B cell (primary cell): ENCODE data around the gene IRX4. TPM values are rescaled to one million over a fixed set of nuclear protein-coding genes. Genes with fewer than 3 reads are reported as not detected.

Source experiments
- ATAC-seq: fragments of 200-7000 bp; cut with Tn5 transposase; one replicate; pipeline ENCODE4 v1.10.0; 2021; ENCODE audit warnings: low read depth, mild to moderate bottlenecking, moderate number of reproducible peaks, moderate library complexity
- CTCF ChIA-PET: fragments of 350-600 bp; sonication (Branson Sonifier 250); formaldehyde crosslinking; loops from one replicate; lab custom pipeline; 2021; ENCODE audit warnings: antibody characterized with exemption, inconsistent platforms; lab: Charles Lee
- POLR2A ChIA-PET: fragments of 350-600 bp; sonication (Branson Sonifier 250); formaldehyde crosslinking; loops from one replicate; lab custom pipeline; 2021; ENCODE audit warnings: antibody characterized with exemption; lab: Charles Lee
- DNase-seq: peaks from one replicate; pipeline ENCODE4 v3.0.0; 2013
- H2AFZ ChIP-seq: 2 replicates; pipeline ENCODE4 v1.6.1; 2012; ENCODE audit warnings: mild to moderate bottlenecking, low read depth, low read length; ENCODE audit not compliant: insufficient read depth, poor library complexity, severe bottlenecking
- H3K27ac ChIP-seq, 2 donors: 1 replicate in 1 of 2; 2 replicates in 1 of 2; pipeline ENCODE4 v1.5.1; 2012 to 2013; ENCODE audit warnings: low read length in 2 of 2, mild to moderate bottlenecking in 2 of 2, moderate library complexity in 1 of 2
- H3K27me3 ChIP-seq, 4 experiments: fragments of 200-600 bp in 1 of 4; sonication (generic) in 1 of 4; replicated peaks in 1 of 4; 1 replicate in 2 of 4; 2 replicates in 2 of 4; pipeline versions ENCODE4 v1.6.1 to v1.7.0; 2013 to 2016; ENCODE audit warnings: low read length in 3 of 4, mild to moderate bottlenecking in 2 of 4, mixed read lengths in 1 of 4, moderate library complexity in 1 of 4; ENCODE audit not compliant: insufficient read depth in 4 of 4, control insufficient read depth in 3 of 4; ENCODE audit errors: control extremely low read depth in 1 of 4
- H3K36me3 ChIP-seq, 2 experiments: replicated peaks in 1 of 2; 1 replicate in 1 of 2; 2 replicates in 1 of 2; pipeline versions ENCODE4 v1.6.1 to v1.7.1; 2013; ENCODE audit warnings: low read length in 1 of 2; ENCODE audit not compliant: insufficient read depth in 2 of 2, control insufficient read depth in 1 of 2; ENCODE audit errors: control extremely low read depth in 1 of 2, extremely low read depth in 1 of 2
- H3K4me1 ChIP-seq, 2 donors: fragments of 200-600 bp in 1 of 2; sonication (generic) in 1 of 2; 1 replicate in 1 of 2; 2 replicates in 1 of 2; pipeline versions ENCODE4 v1.5.1 to v1.6.1; 2013 to 2017; ENCODE audit warnings: low read length in 2 of 2; ENCODE audit not compliant: control insufficient read depth in 2 of 2, insufficient read depth in 2 of 2
- H3K4me2 ChIP-seq: replicated peaks from 2 replicates; pipeline ENCODE3; 2012; ENCODE audit warnings: mild to moderate bottlenecking, low read depth, low read length; ENCODE audit not compliant: poor library complexity, severe bottlenecking
- H3K4me3 ChIP-seq, 5 experiments: fragments of 200-600 bp in 1 of 5; sonication (generic) in 1 of 5; 1 replicate in 3 of 5; 2 replicates in 2 of 5; pipeline versions ENCODE4 v1.5.1 to v1.7.0; 2011 to 2016; ENCODE audit warnings: low read length in 4 of 5, mild to moderate bottlenecking in 4 of 5, low read depth in 2 of 5, control low read depth in 1 of 5, moderate library complexity in 1 of 5; ENCODE audit not compliant: insufficient read depth in 1 of 5; ENCODE audit errors: control extremely low read depth in 1 of 5, extremely low read depth in 1 of 5
- H3K79me2 ChIP-seq: fragments of 200-600 bp; sonication (generic); one replicate; pipeline ENCODE4 v1.6.0; 2016; ENCODE audit warnings: low read length; ENCODE audit not compliant: control insufficient read depth, insufficient read depth
- H3K9ac ChIP-seq: fragments of 200-600 bp; sonication (generic); 2 replicates; pipeline ENCODE4 v1.6.1; 2017; ENCODE audit warnings: mild to moderate bottlenecking, low read length, moderate library complexity
- H3K9me3 ChIP-seq, 3 donors: one replicate each; pipeline versions ENCODE4 v1.6.1 to v1.7.1; 2013; ENCODE audit warnings: low read length in 2 of 3; ENCODE audit not compliant: control insufficient read depth in 2 of 3, insufficient read depth in 1 of 3; ENCODE audit errors: control extremely low read depth in 1 of 3
- H4K20me1 ChIP-seq: 2 replicates; pipeline ENCODE4 v1.6.0; 2012; ENCODE audit warnings: mild to moderate bottlenecking, low read length; ENCODE audit not compliant: insufficient read depth, control insufficient read depth, poor library complexity, severe bottlenecking
- H3K27ac Mint-ChIP-seq: one replicate; pipeline ENCODE4 v1.8.0; 2021; ENCODE audit warnings: mixed read lengths
- H3K27me3 Mint-ChIP-seq: one replicate; pipeline ENCODE4 v1.8.0; 2021; ENCODE audit warnings: mixed read lengths
- H3K4me1 Mint-ChIP-seq: one replicate; pipeline ENCODE4 v1.8.0; 2021; ENCODE audit warnings: mixed read lengths
- H3K4me3 Mint-ChIP-seq: one replicate; pipeline ENCODE4 v1.8.0; 2021; ENCODE audit warnings: mixed read lengths
- H3K9me3 Mint-ChIP-seq: one replicate; pipeline ENCODE4 v1.8.0; 2022; ENCODE audit warnings: mixed read lengths; ENCODE audit not compliant: insufficient read depth
- EZH2 ChIP-seq: IDR thresholded peaks from 2 replicates; pipeline ENCODE4 v1.6.1; 2012; ENCODE audit warnings: borderline replicate concordance, low read depth, mild to moderate bottlenecking, moderate library complexity, low read length; ENCODE audit not compliant: insufficient read depth, poor library complexity, severe bottlenecking
- WGBS: methylation state at CpG from one replicate; pipeline ENCODE4 v1.1.5; 2013; ENCODE audit warnings: missing lambda C conversion rate; ENCODE audit not compliant: insufficient coverage; 5-methylcytosine and 5-hydroxymethylcytosine counted together
- intact Hi-C: fragments of 100-400 bp; cut with micrococcal nuclease; formaldehyde crosslinking; loops from one replicate; pipeline ENCODE4 v1.10.0; 2022
- polyA plus RNA-seq: library from polyadenylated mRNA; depleted of rRNA; stranded (reverse); fragments of >200 nt; gene quantifications from 2 replicates; pipeline ENCODE4 v1.2.3, GENCODE V29; 2012
- total RNA-seq, 2 donors: library from RNA; stranded (reverse); fragments of 120-200 nt in 1 of 2; gene quantifications; 1 replicate in 1 of 2; 2 replicates in 1 of 2; pipeline versions ENCODE4 v1.2.3 to v1.2.4, GENCODE V29; 2013 to 2022
- TF ChIP-seq, protein P1 (sequence below): fragments of 200-600 bp; IDR thresholded peaks from one replicate; pipeline ENCODE4 v1.8.0; 2022; ENCODE audit warnings: antibody characterized with exemption, mild to moderate bottlenecking

IRX4 gene
- total and polyA plus RNA-seq, 2 donors (not counting 1 experiment from before 2014, with no cell fraction given): not detected

DNA sequence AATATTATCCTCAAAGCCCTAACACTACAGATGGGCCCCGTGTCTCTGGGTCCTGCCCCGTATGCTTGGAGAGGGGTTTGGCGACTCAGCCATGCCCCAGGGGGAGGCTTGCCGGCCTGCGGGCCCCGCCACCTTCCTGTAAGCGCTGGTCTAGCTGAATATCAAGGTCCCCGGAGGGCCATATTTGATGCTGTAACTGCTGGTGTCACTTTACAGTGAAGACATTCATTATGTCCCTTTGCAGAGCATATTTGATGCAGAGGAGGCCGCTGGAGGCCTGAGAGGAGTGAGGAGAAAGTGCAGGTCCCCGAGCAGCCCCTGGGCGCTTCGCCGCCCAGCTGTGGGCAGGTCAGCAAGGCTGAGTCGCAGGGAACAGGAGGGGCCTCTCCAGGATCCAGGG is 16.8 kb downstream of the IRX4 start:
- no peaks in the 10 kb centered on the region for H3K4me1 ChIP-seq
- TF ChIP-seq, protein P1, sequence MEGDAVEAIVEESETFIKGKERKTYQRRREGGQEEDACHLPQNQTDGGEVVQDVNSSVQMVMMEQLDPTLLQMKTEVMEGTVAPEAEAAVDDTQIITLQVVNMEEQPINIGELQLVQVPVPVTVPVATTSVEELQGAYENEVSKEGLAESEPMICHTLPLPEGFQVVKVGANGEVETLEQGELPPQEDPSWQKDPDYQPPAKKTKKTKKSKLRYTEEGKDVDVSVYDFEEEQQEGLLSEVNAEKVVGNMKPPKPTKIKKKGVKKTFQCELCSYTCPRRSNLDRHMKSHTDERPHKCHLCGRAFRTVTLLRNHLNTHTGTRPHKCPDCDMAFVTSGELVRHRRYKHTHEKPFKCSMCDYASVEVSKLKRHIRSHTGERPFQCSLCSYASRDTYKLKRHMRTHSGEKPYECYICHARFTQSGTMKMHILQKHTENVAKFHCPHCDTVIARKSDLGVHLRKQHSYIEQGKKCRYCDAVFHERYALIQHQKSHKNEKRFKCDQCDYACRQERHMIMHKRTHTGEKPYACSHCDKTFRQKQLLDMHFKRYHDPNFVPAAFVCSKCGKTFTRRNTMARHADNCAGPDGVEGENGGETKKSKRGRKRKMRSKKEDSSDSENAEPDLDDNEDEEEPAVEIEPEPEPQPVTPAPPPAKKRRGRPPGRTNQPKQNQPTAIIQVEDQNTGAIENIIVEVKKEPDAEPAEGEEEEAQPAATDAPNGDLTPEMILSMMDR: no peak
- H3K9me3 ChIP-seq: peaks cover 0 to 9% (median 0%) of the 10 kb centered on the region in 3 donors
- no peak overlapping the region for H3K27ac ChIP-seq
- WGBS: 70% methylated on average over 13 of the region's 14 CpGs
- H3K27me3 Mint-ChIP-seq: peaks cover 32% of the 10 kb centered on the region
- no peaks in the 10 kb centered on the region for H3K4me1 Mint-ChIP-seq
- H3K27me3 ChIP-seq: peaks cover 0 to 23% (median 3%) of the 10 kb centered on the region in 4 experiments
- no peaks in the 10 kb centered on the region for H3K36me3 ChIP-seq
- ATAC-seq (no peak), DNase-seq (no peak)
- ChIA-PET POLR2A (no interaction called here), CTCF (no interaction called here)
- H4K20me1 ChIP-seq: no peaks in the 10 kb centered on the region
- H3K4me2 ChIP-seq: no peak overlapping the region
- no peak overlapping the region for H2AFZ ChIP-seq
- H3K79me2 ChIP-seq: no peaks in the 10 kb centered on the region
- H3K27ac Mint-ChIP-seq: no peak overlapping the region
- no peak overlapping the region for H3K4me3 Mint-ChIP-seq
- intact Hi-C loops: no loop called here
- no peaks in the 10 kb centered on the region for H3K9me3 Mint-ChIP-seq
- no peak overlapping the region for H3K4me3 ChIP-seq
- no peak overlapping the region for H3K9ac ChIP-seq

DNA sequence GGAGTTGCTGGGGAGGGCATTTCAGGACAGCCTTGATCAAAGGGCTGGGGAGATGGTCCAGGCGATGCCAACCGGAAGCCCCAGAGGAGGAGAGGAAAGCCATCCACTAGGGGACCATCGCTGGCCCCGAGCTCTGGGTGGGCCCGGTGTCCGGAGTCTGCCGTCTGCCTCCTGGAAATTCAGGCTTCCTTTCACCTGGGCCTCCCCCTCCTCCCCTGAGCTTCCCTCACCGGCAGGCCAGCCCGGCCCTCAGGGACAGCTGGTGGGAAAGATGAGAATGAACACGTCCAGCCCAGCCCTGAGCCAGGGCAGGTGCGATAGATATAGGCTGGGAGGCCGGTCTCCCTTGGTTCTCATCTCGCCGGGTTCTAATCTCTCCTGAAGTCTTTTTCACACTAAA is 17.2 kb downstream of the IRX4 start:
- Mint-ChIP-seq H3K4me3 (no peak overlapping the region), H3K27ac (no peak overlapping the region), H3K4me1 (no peaks in the 10 kb centered on the region), H3K9me3 (no peaks in the 10 kb centered on the region), H3K27me3 (peaks cover 32% of the 10 kb centered on the region)
- Histone ChIP-seq H3K36me3 (no peaks in the 10 kb centered on the region), H3K9me3 (peaks cover 0 to 9% (median 0%) of the 10 kb centered on the region in 3 donors), H4K20me1 (no peaks in the 10 kb centered on the region), H3K27me3 (peaks cover 0 to 23% (median 3%) of the 10 kb centered on the region in 4 experiments), H2AFZ (no peak overlapping the region), H3K79me2 (no peaks in the 10 kb centered on the region), H3K27ac (no peak overlapping the region), H3K4me1 (no peaks in the 10 kb centered on the region), H3K4me3 (no peak overlapping the region), H3K9ac (no peak overlapping the region), H3K4me2 (no peak overlapping the region)
- DNase-seq: no peak
- ChIA-PET POLR2A (no interaction called here), CTCF (no interaction called here)
- WGBS: 93% methylated on average over 8 of the region's 14 CpGs
- intact Hi-C loops: no loop called here
- no peak for TF ChIP-seq EZH2
- TF ChIP-seq, protein P1: no peak
- ATAC-seq: no peak
